Activated naive CD4-positive, alpha-beta T cell treated with anti-CD3 and anti-CD28 coated beads, Interleukin-2, amount 50 U/mL, for 24 hours (primary cell): ENCODE measurements around the gene SBF2.

ENCODE experiments used
- H3K27ac Mint-ChIP-seq: one replicate; pipeline ENCODE4 v1.8.0; 2021; ENCODE audit warnings: mild to moderate bottlenecking, mixed read lengths
- H3K27me3 Mint-ChIP-seq: one replicate; pipeline ENCODE4 v1.8.0; 2021; ENCODE audit warnings: mixed read lengths
- H3K36me3 Mint-ChIP-seq: one replicate; pipeline ENCODE4 v1.8.0; 2021; ENCODE audit warnings: mixed read lengths
- H3K4me1 Mint-ChIP-seq: one replicate; pipeline ENCODE4 v1.8.0; 2021; ENCODE audit warnings: mixed read lengths
- H3K4me3 Mint-ChIP-seq: one replicate; pipeline ENCODE4 v1.8.0; 2021; ENCODE audit warnings: mild to moderate bottlenecking, mixed read lengths
- H3K9me3 Mint-ChIP-seq: one replicate; pipeline ENCODE4 v1.8.0; 2021; ENCODE audit warnings: mixed read lengths

Gene SBF2

GRCh38 chr11:10293423-10294289 is at the start of gene SBF2:
Gene SBF2 (minus strand): TSS chr11:10294219. CDS start chr11:10294069, 150 bp downstream.
- Mint-ChIP-seq H3K4me3 (peak within 1 kb of the TSS; percentile 83), H3K27me3 (peaks cover 17% of the 10 kb centered on the region), H3K36me3 (no peaks in the 10 kb centered on the region), H3K9me3 (no peaks in the 10 kb centered on the region), H3K4me1 (peaks cover 39% of the 10 kb centered on the region), H3K27ac (no peak within 1 kb of the TSS)

GRCh38 chr11:10338287-10338686 is 44.3 kb upstream of the SBF2 start:
- H3K27me3 Mint-ChIP-seq = peaks cover 9% of the 10 kb centered on the region

GRCh38 chr11:10333490-10333889 is 39.5 kb upstream of the SBF2 start:
- Mint-ChIP-seq H3K27me3 (peaks cover 8% of the 10 kb centered on the region), H3K36me3 (no peaks in the 10 kb centered on the region), H3K27ac (no peak overlapping the region), H3K9me3 (no peaks in the 10 kb centered on the region), H3K4me1 (no peaks in the 10 kb centered on the region), H3K4me3 (no peak overlapping the region)

More at GRCh38 chr11:10338287-10338686, 44.3 kb upstream of the SBF2 start:
- H3K4me3 Mint-ChIP-seq = no peak overlapping the region
- no peak overlapping the region for H3K27ac Mint-ChIP-seq
- no peaks in the 10 kb centered on the region for H3K36me3 Mint-ChIP-seq
- no peaks in the 10 kb centered on the region for H3K9me3 Mint-ChIP-seq
- H3K4me1 Mint-ChIP-seq = no peaks in the 10 kb centered on the region

DNA sequence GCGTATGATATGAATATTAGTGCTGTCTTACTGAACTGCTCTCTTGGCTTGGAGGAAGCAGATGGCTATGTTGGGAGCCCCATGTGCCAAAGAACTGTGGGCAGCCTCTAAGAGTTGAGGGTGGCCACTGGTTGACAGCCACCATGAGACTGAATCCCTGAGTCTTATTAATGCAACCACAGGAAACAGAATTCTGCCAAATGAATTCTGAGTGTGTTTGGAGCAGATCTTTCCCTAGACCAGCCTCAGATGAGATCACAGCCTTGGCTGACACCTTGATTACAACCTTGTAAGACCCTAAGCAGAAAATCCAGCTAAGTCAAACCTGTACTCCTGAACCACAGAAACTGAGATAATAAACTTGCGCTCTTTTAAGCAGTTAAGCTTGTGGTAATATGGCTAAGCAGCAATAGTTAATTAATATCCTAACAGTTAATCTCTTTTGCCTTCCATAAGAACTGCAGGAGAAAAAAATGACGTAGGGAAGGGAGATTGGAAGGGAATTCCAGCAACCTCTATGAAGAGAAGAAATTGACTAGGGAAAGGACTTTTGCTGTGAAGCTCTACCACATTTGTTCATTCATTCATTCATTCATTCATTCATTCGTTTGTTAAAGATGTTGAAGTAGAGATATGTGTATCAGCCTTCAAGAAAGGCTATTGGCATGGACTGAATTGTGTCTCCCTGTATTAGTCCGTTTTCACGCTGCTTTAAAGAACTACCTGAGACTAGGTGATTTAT is 37.7 kb upstream of the SBF2 start:
- H3K4me1 Mint-ChIP-seq = no peaks in the 10 kb centered on the region

DNA sequence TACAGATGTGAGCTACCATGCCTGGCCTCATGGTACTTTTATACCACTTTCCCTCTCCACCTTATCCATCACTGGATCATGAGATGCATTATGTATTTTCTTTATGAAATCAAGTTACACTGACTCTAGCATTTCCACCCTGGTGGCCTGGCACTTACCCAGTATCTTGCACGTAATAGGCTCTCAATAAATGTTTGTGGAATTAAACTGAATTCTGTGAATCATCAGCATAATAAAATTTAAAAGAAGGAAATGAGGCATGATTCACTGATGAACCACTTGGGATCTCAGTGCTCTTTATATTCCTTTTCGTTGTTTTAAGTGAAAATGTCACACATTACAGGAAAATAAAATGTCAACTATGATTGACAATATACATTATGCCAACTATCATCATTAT is 35.9 kb upstream of the SBF2 start:
- Mint-ChIP-seq H3K9me3 (no peaks in the 10 kb centered on the region), H3K4me3 (no peak overlapping the region), H3K27ac (no peak overlapping the region), H3K4me1 (no peaks in the 10 kb centered on the region), H3K27me3 (peaks cover 6% of the 10 kb centered on the region), H3K36me3 (no peaks in the 10 kb centered on the region)

More for the DNA sequence above, 37.7 kb upstream of the SBF2 start:
- H3K4me3 Mint-ChIP-seq = no peak overlapping the region
- H3K27ac Mint-ChIP-seq = no peak overlapping the region
- H3K9me3 Mint-ChIP-seq = no peaks in the 10 kb centered on the region
- no peaks in the 10 kb centered on the region for H3K36me3 Mint-ChIP-seq
- H3K27me3 Mint-ChIP-seq = peaks cover 6% of the 10 kb centered on the region

- H3K27ac Mint-ChIP-seq = no peak overlapping the region
- no peaks in the 10 kb centered on the region for H3K36me3 Mint-ChIP-seq
- H3K4me3 Mint-ChIP-seq = no peak overlapping the region
- H3K27me3 Mint-ChIP-seq = peaks cover 5% of the 10 kb centered on the region
- H3K4me1 Mint-ChIP-seq = no peaks in the 10 kb centered on the region
- H3K9me3 Mint-ChIP-seq = no peaks in the 10 kb centered on the region
Measured at GRCh38 chr11:10329356-10329755, 35.3 kb upstream of the SBF2 start.

DNA sequence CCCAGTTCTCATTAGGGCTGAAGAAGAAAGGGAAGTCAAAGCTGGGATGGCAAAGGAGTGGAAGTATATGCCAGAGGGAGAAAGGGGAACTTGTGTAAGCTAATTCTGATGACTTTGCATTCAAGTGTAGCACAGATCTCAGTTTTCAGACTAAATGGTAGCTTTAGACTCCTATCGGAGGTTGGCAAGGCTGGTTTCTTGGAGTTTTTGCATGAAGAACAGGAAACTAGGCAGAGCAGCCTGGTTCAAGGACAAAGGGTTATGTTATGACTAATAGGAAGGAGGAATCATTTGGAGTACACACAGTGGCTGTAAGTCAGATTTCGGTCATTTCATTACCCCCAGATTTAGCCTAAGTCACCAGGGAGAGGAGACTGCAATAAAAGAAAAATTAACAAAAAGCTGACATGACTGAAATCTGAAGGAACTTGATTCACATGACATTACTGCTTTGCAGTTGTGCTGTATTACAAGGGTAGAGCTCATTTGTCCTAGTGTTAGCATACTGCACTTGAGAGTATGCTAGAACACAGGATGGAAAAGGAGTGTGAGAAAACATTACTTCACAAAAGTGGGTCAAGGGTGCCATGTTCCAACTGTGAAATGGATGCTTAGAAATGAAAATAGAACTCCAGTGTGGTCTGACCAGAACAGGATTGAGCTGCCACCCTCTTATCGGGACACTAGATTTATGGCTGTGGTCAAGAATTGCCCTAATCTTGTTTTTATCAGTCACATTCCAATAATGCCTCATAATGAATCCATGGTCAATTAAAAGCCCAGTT is 34.5 kb upstream of the SBF2 start:
- Mint-ChIP-seq H3K4me1 (peaks cover 2% of the 10 kb centered on the region), H3K4me3 (no peak overlapping the region), H3K36me3 (no peaks in the 10 kb centered on the region), H3K27me3 (peaks cover 9% of the 10 kb centered on the region), H3K9me3 (no peaks in the 10 kb centered on the region), H3K27ac (no peak overlapping the region)

GRCh38 chr11:10327254-10327653 is 33.2 kb upstream of the SBF2 start:
- Mint-ChIP-seq H3K36me3 (no peaks in the 10 kb centered on the region), H3K27ac (no peak overlapping the region), H3K9me3 (no peaks in the 10 kb centered on the region), H3K4me3 (no peak overlapping the region), H3K27me3 (peaks cover 9% of the 10 kb centered on the region), H3K4me1 (peaks cover 15% of the 10 kb centered on the region)

- Mint-ChIP-seq H3K4me1 (peaks cover 15% of the 10 kb centered on the region), H3K36me3 (no peaks in the 10 kb centered on the region), H3K9me3 (no peaks in the 10 kb centered on the region), H3K27ac (peak overlapping the region; percentile 82), H3K4me3 (no peak overlapping the region), H3K27me3 (peaks cover 9% of the 10 kb centered on the region)
Measured at GRCh38 chr11:10326012-10326964, 32.3 kb upstream of the SBF2 start.

DNA sequence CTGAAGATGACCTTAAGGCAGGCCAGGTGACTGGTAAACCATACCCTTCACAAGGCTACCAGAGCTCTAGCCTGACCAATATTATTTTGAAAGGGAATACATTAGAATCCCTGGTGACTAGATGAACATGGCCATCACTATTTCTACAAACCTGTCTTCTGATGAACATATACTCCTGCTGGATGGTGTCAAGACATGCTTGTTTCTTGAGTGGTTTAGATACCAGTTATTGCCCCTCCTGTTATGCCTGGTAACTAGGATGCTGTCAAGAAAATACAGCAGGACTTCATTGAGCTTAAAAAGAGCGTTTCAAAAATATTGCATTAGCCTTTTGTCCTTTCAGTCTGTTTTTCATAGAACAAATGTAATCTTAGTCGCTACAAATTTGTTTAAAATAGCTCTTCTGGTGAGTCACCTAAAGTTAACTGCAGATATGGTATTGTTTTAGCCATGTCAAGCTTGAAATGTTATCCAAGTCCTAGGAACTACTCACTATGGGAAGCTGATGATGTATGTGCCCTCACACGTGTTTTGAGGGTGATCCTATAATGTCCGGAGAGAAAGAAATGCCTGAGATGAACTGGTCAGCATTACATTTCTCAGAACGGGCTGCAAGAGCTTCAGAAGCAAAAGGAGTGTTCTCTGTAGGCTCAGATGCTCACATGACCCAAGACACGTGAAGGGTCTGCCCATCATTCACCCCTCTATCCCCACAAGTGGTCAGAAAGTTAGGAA is 31.4 kb upstream of the SBF2 start:
- no peak overlapping the region for H3K27ac Mint-ChIP-seq

GRCh38 chr11:10324474-10324873 is 30.5 kb upstream of the SBF2 start:
- no peaks in the 10 kb centered on the region for H3K36me3 Mint-ChIP-seq
- no peaks in the 10 kb centered on the region for H3K9me3 Mint-ChIP-seq
- peaks cover 9% of the 10 kb centered on the region for H3K27me3 Mint-ChIP-seq
- H3K4me3 Mint-ChIP-seq = no peak overlapping the region
- H3K4me1 Mint-ChIP-seq = peaks cover 15% of the 10 kb centered on the region
- no peak overlapping the region for H3K27ac Mint-ChIP-seq

More for the DNA sequence above, 31.4 kb upstream of the SBF2 start:
- Mint-ChIP-seq H3K9me3 (no peaks in the 10 kb centered on the region), H3K36me3 (no peaks in the 10 kb centered on the region), H3K4me1 (peaks cover 15% of the 10 kb centered on the region), H3K27me3 (peaks cover 9% of the 10 kb centered on the region), H3K4me3 (no peak overlapping the region)

DNA sequence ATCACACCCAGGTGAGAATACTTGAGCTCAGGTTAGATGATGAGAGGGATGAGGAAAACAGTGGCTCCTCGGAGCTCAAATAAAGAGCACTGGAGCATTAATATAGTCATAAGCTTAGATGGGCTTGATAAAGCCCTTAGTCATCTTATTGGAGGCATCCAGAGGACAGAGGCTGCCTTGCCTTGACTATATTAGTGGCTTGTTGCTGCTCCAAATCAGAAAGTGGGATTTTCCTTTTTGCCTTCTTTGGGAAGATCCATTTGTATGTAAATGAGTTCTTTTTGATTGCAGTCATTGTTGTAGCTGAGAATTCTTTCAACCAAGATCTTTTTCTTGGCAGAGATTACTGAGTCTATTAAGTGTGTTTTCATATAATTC is 29.8 kb upstream of the SBF2 start:
- peaks cover 15% of the 10 kb centered on the region for H3K4me1 Mint-ChIP-seq
- H3K27me3 Mint-ChIP-seq = peaks cover 7% of the 10 kb centered on the region
- H3K4me3 Mint-ChIP-seq = no peak overlapping the region
- H3K9me3 Mint-ChIP-seq = no peaks in the 10 kb centered on the region
- no peaks in the 10 kb centered on the region for H3K36me3 Mint-ChIP-seq
- peak overlapping the region; percentile 6 for H3K27ac Mint-ChIP-seq

- Mint-ChIP-seq H3K27ac (peak overlapping the region; percentile 96), H3K27me3 (peaks cover 7% of the 10 kb centered on the region), H3K9me3 (no peaks in the 10 kb centered on the region), H3K4me3 (peak overlapping the region; percentile 34), H3K4me1 (peaks cover 15% of the 10 kb centered on the region), H3K36me3 (no peaks in the 10 kb centered on the region)
Measured at GRCh38 chr11:10322830-10323792, 29.1 kb upstream of the SBF2 start.
